Fibroblast of skin of left quadriceps (primary cell): Measurements from ENCODE around the gene SAP30BP.
"Not testable (repeated sequence)": the region's sequence is repeated elsewhere in the genome, so short reads cannot be mapped to it uniquely, and the experiment has no call there.

ENCODE experiments used
- DNase-seq, 2 experiments: peaks; one replicate each; pipeline ENCODE4 v3.0.0-alpha.2; 2013; ENCODE audit warnings: low read depth in 2 of 2

The SAP30BP gene

GRCh38 chr17:75633486-75634375 lies 33.4 kb upstream of the SAP30BP start:
- peak; percentile 61 to 67 for DNase-seq

GRCh38 chr17:75634376-75634740 lies 32.8 kb upstream of the SAP30BP start:
- DNase-seq: no peak

- DNase-seq: no peak
These were observed 32.2 kb upstream of the SAP30BP start for GRCh38 chr17:75634754-75635609.

GRCh38 chr17:75635610-75636202 lies 31.4 kb upstream of the SAP30BP start:
- no peak for DNase-seq

GRCh38 chr17:75636381-75637142 lies 30.6 kb upstream of the SAP30BP start:
- DNase-seq: no peak

GRCh38 chr17:75637143-75637538 lies 30.0 kb upstream of the SAP30BP start:
- DNase-seq: no peak

- no peak for DNase-seq
These were observed 29.6 kb upstream of the SAP30BP start for GRCh38 chr17:75637551-75637950.

- not testable (repeated sequence) for DNase-seq
These were observed 29.1 kb upstream of the SAP30BP start for GRCh38 chr17:75638039-75638438.

- no peak for DNase-seq
These were observed 28.2 kb upstream of the SAP30BP start for GRCh38 chr17:75638893-75639292.

GRCh38 chr17:75639327-75639726 lies 27.8 kb upstream of the SAP30BP start:
- no peak for DNase-seq

GRCh38 chr17:75639771-75640555 lies 27.2 kb upstream of the SAP30BP start:
- no peak for DNase-seq

GRCh38 chr17:75640556-75641119 lies 26.5 kb upstream of the SAP30BP start:
- DNase-seq: no peak

GRCh38 chr17:75641343-75641742 lies 25.8 kb upstream of the SAP30BP start:
- DNase-seq: no peak

- no peak for DNase-seq
These were observed 24.9 kb upstream of the SAP30BP start for GRCh38 chr17:75642182-75642783.

- no peak for DNase-seq
These were observed 24.1 kb upstream of the SAP30BP start for GRCh38 chr17:75642784-75643642.

- no peak for DNase-seq
These were observed 23.5 kb upstream of the SAP30BP start for GRCh38 chr17:75643643-75644017.

- DNase-seq: no peak
These were observed 21.6 kb upstream of the SAP30BP start for GRCh38 chr17:75645501-75645888.

- no peak for DNase-seq
These were observed 21.1 kb upstream of the SAP30BP start for GRCh38 chr17:75645889-75646637.

GRCh38 chr17:75646638-75646992 lies 20.5 kb upstream of the SAP30BP start:
- no peak for DNase-seq
